HepG2 (cell line): ENCODE measurements around the gene TALDO1. TPM values are rescaled to one million over a fixed set of nuclear protein-coding genes. Genes with fewer than 3 reads are reported as not detected.

Source experiments
- AKAP8 ChIP-seq: sonication (generic); formaldehyde crosslinking; IDR thresholded peaks from 2 replicates; pipeline ENCODE4 v1.5.1; 2020; ENCODE audit warnings: mild to moderate bottlenecking, missing genetic modification reagents
- CBFB ChIP-seq: sonication (generic); formaldehyde crosslinking; IDR thresholded peaks from 2 replicates; pipeline ENCODE4 v1.4.0; 2020; ENCODE audit warnings: missing genetic modification reagents
- CBX2 ChIP-seq, 2 experiments: fragments of 200-600 bp in 1 of 2; sonication (generic); formaldehyde crosslinking in 1 of 2; IDR thresholded peaks; 2 replicates each; pipeline versions ENCODE4 v1.7.0 to v1.8.1; 2018 to 2022; ENCODE audit warnings: low read depth in 2 of 2, low read length in 1 of 2, mild to moderate bottlenecking in 1 of 2, missing genetic modification reagents in 1 of 2
- DPF2 ChIP-seq: sonication (generic); formaldehyde crosslinking; IDR thresholded peaks from 2 replicates; pipeline ENCODE4 v1.4.0; 2020; ENCODE audit warnings: mild to moderate bottlenecking, low read depth, missing genetic modification reagents, borderline replicate concordance
- GATAD2A ChIP-seq: IDR thresholded peaks from 2 replicates; pipeline ENCODE4 v1.6.1; 2016
- NCOA5 ChIP-seq: sonication (generic); formaldehyde crosslinking; IDR thresholded peaks from 2 replicates; pipeline ENCODE4 v1.4.0; 2020; ENCODE audit warnings: missing genetic modification reagents
- NFE2L1 ChIP-seq: sonication (generic); formaldehyde crosslinking; IDR thresholded peaks from 2 replicates; pipeline ENCODE4 v1.4.0; 2020; ENCODE audit warnings: missing genetic modification reagents, mild to moderate bottlenecking, borderline replicate concordance
- NR2C2 ChIP-seq: sonication (generic); formaldehyde crosslinking; IDR thresholded peaks from 2 replicates; pipeline ENCODE4 v1.4.0; 2020; ENCODE audit warnings: missing genetic modification reagents, mild to moderate bottlenecking, moderate library complexity, borderline replicate concordance
- NR3C1 ChIP-seq: sonication (generic); formaldehyde crosslinking; IDR thresholded peaks from 2 replicates; pipeline ENCODE4 v1.4.0; 2020; ENCODE audit warnings: missing genetic modification reagents
- PAWR ChIP-seq: sonication (generic); formaldehyde crosslinking; IDR thresholded peaks from 2 replicates; pipeline ENCODE4 v1.4.0; 2020; ENCODE audit warnings: missing genetic modification reagents, mild to moderate bottlenecking, borderline replicate concordance
- PHF20 ChIP-seq: sonication (generic); formaldehyde crosslinking; IDR thresholded peaks from 2 replicates; pipeline ENCODE4 v1.5.0; 2020; ENCODE audit warnings: mild to moderate bottlenecking, missing genetic modification reagents
- PHF8 ChIP-seq: sonication (generic); formaldehyde crosslinking; IDR thresholded peaks from 2 replicates; pipeline ENCODE4 v1.5.0; 2020; ENCODE audit warnings: missing genetic modification reagents
- POLR2AphosphoS5 ChIP-seq: IDR thresholded peaks from 2 replicates; pipeline ENCODE4 v1.6.1; 2012; ENCODE audit warnings: low read depth, low read length
- RERE ChIP-seq: IDR thresholded peaks from 2 replicates; pipeline ENCODE4 v1.6.1; 2016; ENCODE audit warnings: low read depth, missing genetic modification reagents, missing compliant biosample characterization
- REXO4 ChIP-seq: sonication (generic); formaldehyde crosslinking; IDR thresholded peaks from 2 replicates; pipeline ENCODE4 v1.8.0; 2022; ENCODE audit warnings: missing genetic modification reagents, mild to moderate bottlenecking, borderline replicate concordance
- RXRB ChIP-seq: IDR thresholded peaks from 2 replicates; pipeline ENCODE4 v1.6.1; 2016; ENCODE audit warnings: borderline replicate concordance, missing genetic modification reagents, missing compliant biosample characterization
- SALL2 ChIP-seq: sonication (generic); formaldehyde crosslinking; IDR thresholded peaks from 2 replicates; pipeline ENCODE4 v1.8.1; 2023; ENCODE audit warnings: mild to moderate bottlenecking, missing genetic modification reagents, inconsistent platforms
- SSRP1 ChIP-seq: IDR thresholded peaks from 2 replicates; pipeline ENCODE4 v1.6.1; 2016; ENCODE audit warnings: control low read depth
- ZFP36L2 ChIP-seq: sonication (generic); formaldehyde crosslinking; IDR thresholded peaks from 2 replicates; pipeline ENCODE4 v1.4.0; 2020; ENCODE audit warnings: missing genetic modification reagents
- ZNF121 ChIP-seq: sonication (generic); formaldehyde crosslinking; IDR thresholded peaks from 2 replicates; pipeline ENCODE4 v1.5.0; 2020; ENCODE audit warnings: mild to moderate bottlenecking, missing genetic modification reagents
- ZNF296 ChIP-seq: sonication (generic); formaldehyde crosslinking; conservative IDR thresholded peaks from 2 replicates; pipeline ENCODE4 v1.5.0; 2020; ENCODE audit warnings: mild to moderate bottlenecking, missing genetic modification reagents
- ZNF432 ChIP-seq: sonication (generic); formaldehyde crosslinking; IDR thresholded peaks from 2 replicates; pipeline ENCODE4 v1.5.0; 2020; ENCODE audit warnings: missing genetic modification reagents, mild to moderate bottlenecking, borderline replicate concordance
- ZNF446 ChIP-seq: sonication (generic); formaldehyde crosslinking; IDR thresholded peaks from 2 replicates; pipeline ENCODE4 v1.5.0; 2020; ENCODE audit warnings: mild to moderate bottlenecking, missing genetic modification reagents
- ZNF460 ChIP-seq: sonication (generic); formaldehyde crosslinking; IDR thresholded peaks from 2 replicates; pipeline ENCODE4 v1.5.1; 2020; ENCODE audit warnings: missing genetic modification reagents, mild to moderate bottlenecking, borderline replicate concordance
- ZNF746 ChIP-seq: sonication (generic); formaldehyde crosslinking; IDR thresholded peaks from 2 replicates; pipeline ENCODE4 v1.8.0; 2022; ENCODE audit warnings: mild to moderate bottlenecking, missing genetic modification reagents
- ZNF781 ChIP-seq: sonication (generic); formaldehyde crosslinking; IDR thresholded peaks from 2 replicates; pipeline ENCODE4 v1.5.1; 2020; ENCODE audit warnings: borderline replicate concordance, mild to moderate bottlenecking, missing genetic modification reagents; ENCODE audit errors: not compliant biosample characterization
- ZSCAN9 ChIP-seq: IDR thresholded peaks from 2 replicates; pipeline ENCODE4 v1.6.1; 2016; ENCODE audit warnings: borderline replicate concordance
- polyA plus RNA-seq, 8 experiments: library from polyadenylated mRNA; depleted of rRNA in 3 of 8; stranded (reverse) in 7 of 8; unstranded in 1 of 8; fragments of >200 nt; fragmentation: Illumina TruSeq in 4 of 8; extraction: Trizol in 4 of 8; gene quantifications; 2 replicates each; pipeline versions ENCODE4 v1.2.1 to v1.2.3, GENCODE V29; 2011 to 2016; ENCODE audit warnings: low read depth in 4 of 8, missing spikeins in 1 of 8, mixed read lengths in 1 of 8; ENCODE audit not compliant: insufficient read depth in 1 of 8
- total RNA-seq, 5 experiments: library from RNA; depleted of rRNA; stranded (reverse); fragments of >200 nt; fragmentation: Illumina TruSeq; extraction: Trizol; gene quantifications; 2 replicates each; pipeline ENCODE4 v1.2.3, GENCODE V29; 2016; ENCODE audit warnings: low read depth in 1 of 5

TALDO1 gene
- total and polyA plus RNA-seq, 2 of the 13 experiments (the other 11 are each of a cell fraction or from before 2014, with no cell fraction given), result 107 to 240 TPM

GRCh38 chr11:777288-778255 is 30.3 kb downstream of the TALDO1 start, which contains the start of gene GATD1 (continued):
- peak; percentile 76 for TF ChIP-seq PHF8 (CRISPR knock-in tag)
- TF ChIP-seq SSRP1, result no peak
- no peak for TF ChIP-seq NR3C1 (CRISPR knock-in tag)
- TF ChIP-seq NR2C2 (CRISPR knock-in tag), result peak; percentile 68
- TF ChIP-seq CBFB (CRISPR knock-in tag), result no peak
- TF ChIP-seq ZNF460 (CRISPR knock-in tag), result 0 out of 2 replicates have a peak, but pooled peaks have one; percentile 7
- TF ChIP-seq REXO4 (CRISPR knock-in tag), result no peak
- TF ChIP-seq PAWR, result no peak
- TF ChIP-seq RERE (CRISPR knock-in tag), result no peak
- TF ChIP-seq RXRB (CRISPR knock-in tag), result no peak
- TF ChIP-seq ZNF121 (CRISPR knock-in tag), result no peak
- TF ChIP-seq NCOA5, result no peak
- no peak for TF ChIP-seq AKAP8 (CRISPR knock-in tag)
- no peak for TF ChIP-seq ZNF432 (CRISPR knock-in tag)
- TF ChIP-seq NFE2L1 (CRISPR knock-in tag), result no peak
- peak; percentile 47; the same call in 1 of the 2 replicates for TF ChIP-seq PHF20 (CRISPR knock-in tag)
- TF ChIP-seq POLR2AphosphoS5, result peak; percentile 67
- TF ChIP-seq ZNF446, result peak; percentile 47; the same call in 1 of the 2 replicates
- TF ChIP-seq ZNF746 (CRISPR knock-in tag), result no peak
- no peak for TF ChIP-seq DPF2 (CRISPR knock-in tag)
- TF ChIP-seq GATAD2A, result no peak
- TF ChIP-seq ZNF296, result no peak
- no peak for TF ChIP-seq ZNF781
- TF ChIP-seq ZSCAN9 (CRISPR knock-in tag), result no peak
- TF ChIP-seq CBX2 (IDR thresholded peaks at IDR 0.05; ENCODE audit: low read depth, low read length), result no peak
- TF ChIP-seq CBX2 (CRISPR knock-in tag; IDR thresholded peaks at IDR 0.05; ENCODE audit: low read depth), result no peak
- no peak for TF ChIP-seq ZFP36L2 (CRISPR knock-in tag)
- peak; percentile 63; the same call in 1 of the 2 replicates for TF ChIP-seq SALL2 (CRISPR knock-in tag)
